Fibroblast of mammary gland (primary cell): ENCODE measurements around the gene KRTAP10-3.

ENCODE experiments used
- DNase-seq: peaks from one replicate; pipeline ENCODE4 v3.0.0-alpha.2; 2010; ENCODE audit warnings: low read depth
- H3K4me3 ChIP-seq: 2 replicates; pipeline ENCODE4 v1.5.1; 2011; ENCODE audit warnings: low read depth, mild to moderate bottlenecking, low read length, moderate library complexity; ENCODE audit not compliant: control insufficient read depth
- TF ChIP-seq, protein P1 (sequence below): conservative IDR thresholded peaks from 2 replicates; pipeline ENCODE4 v1.5.1; 2011; ENCODE audit warnings: low read depth, low read length, inconsistent platforms; ENCODE audit not compliant: control insufficient read depth, insufficient read depth

KRTAP10-3 gene

DNA sequence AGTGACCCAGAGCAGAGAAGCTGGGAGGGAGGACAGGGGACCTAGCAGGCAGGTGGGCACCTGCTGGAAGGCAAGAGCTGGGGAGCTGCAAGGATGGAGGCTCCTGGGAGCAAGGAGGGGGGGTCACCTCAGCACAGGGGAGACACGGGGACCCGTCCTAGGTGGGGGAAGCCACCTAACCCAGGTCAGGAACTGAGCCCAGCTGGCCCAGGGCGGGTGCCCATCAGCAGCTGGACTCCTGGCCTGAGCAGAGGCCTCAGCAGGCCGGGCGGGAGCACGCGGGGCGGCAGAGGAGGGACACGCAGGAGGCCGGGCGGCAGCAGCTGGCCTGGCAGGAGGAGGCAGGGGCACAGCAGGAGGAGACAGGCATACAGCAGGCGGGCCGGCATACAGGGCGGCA, 19.5 kb downstream of the KRTAP10-3 start:
- TF ChIP-seq, protein P1, sequence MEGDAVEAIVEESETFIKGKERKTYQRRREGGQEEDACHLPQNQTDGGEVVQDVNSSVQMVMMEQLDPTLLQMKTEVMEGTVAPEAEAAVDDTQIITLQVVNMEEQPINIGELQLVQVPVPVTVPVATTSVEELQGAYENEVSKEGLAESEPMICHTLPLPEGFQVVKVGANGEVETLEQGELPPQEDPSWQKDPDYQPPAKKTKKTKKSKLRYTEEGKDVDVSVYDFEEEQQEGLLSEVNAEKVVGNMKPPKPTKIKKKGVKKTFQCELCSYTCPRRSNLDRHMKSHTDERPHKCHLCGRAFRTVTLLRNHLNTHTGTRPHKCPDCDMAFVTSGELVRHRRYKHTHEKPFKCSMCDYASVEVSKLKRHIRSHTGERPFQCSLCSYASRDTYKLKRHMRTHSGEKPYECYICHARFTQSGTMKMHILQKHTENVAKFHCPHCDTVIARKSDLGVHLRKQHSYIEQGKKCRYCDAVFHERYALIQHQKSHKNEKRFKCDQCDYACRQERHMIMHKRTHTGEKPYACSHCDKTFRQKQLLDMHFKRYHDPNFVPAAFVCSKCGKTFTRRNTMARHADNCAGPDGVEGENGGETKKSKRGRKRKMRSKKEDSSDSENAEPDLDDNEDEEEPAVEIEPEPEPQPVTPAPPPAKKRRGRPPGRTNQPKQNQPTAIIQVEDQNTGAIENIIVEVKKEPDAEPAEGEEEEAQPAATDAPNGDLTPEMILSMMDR = no peak
- DNase-seq = no peak
- no peak overlapping the region for H3K4me3 ChIP-seq

GRCh38 chr21:44537930-44538911, 20.4 kb downstream of the KRTAP10-3 start:
- TF ChIP-seq, protein P1 = no peak
- DNase-seq = no peak
- H3K4me3 ChIP-seq = no peak overlapping the region

GRCh38 chr21:44535963-44536362, 22.6 kb downstream of the KRTAP10-3 start:
- no peak overlapping the region for H3K4me3 ChIP-seq
- no peak for DNase-seq
- TF ChIP-seq, protein P1 = no peak

GRCh38 chr21:44534688-44535087, 23.9 kb downstream of the KRTAP10-3 start:
- DNase-seq = no peak
- no peak overlapping the region for H3K4me3 ChIP-seq
- TF ChIP-seq, protein P1 = no peak

DNA sequence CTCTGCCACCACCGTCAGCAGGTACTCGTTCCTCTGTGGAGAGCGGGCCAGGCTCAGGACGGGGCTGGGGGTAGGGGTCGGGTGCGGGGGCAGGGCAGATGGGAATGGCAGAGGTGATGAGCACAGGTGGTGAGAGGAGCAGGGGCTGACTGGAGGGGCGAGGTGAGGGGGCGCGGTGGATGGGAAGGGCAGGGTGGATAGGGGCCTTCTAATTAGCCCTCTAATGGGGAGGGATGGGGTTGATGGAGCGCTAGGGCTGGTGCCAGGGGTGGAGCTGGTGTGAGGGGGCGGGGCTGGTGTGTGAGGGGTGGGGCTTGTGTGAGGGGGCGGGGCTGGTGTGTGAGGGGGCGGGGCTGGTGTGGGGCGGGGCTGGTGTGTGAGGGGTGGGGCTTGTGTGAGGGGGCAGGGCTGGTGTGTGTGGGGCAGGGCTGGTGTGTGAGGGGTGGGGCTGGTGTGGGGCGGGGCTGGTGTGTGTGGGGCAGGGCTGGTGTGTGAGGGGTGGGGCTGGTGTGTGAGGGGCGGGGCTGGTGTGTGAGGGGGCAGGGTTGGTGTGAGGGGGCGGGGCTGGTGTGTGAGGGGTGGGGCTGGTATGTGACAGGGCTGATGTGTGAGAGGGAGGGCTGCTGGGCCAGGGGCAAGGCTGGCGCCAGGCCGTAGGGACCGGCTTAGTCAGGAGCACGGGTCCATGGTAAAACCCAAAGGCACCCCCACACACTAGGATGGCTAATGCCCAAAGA, 24.5 kb downstream of the KRTAP10-3 start:
- no peak for DNase-seq
- no peak overlapping the region for H3K4me3 ChIP-seq
- TF ChIP-seq, protein P1 = no peak

GRCh38 chr21:44533121-44533890, 25.3 kb downstream of the KRTAP10-3 start:
- no peak overlapping the region for H3K4me3 ChIP-seq
- no peak for DNase-seq
- TF ChIP-seq, protein P1 = no peak
